ENCODE measurements around the gene D2HGDH. TPM values are rescaled to one million over a fixed set of nuclear protein-coding genes. Genes with fewer than 3 reads are reported as not detected.
"Not testable (repeated sequence)": the region's sequence is repeated elsewhere in the genome, so short reads cannot be mapped to it uniquely, and the experiment has no call there.

The D2HGDH gene
- total RNA-seq, 4 donors from 2014 or later: 15.9 to 39.6 (median 20.3) TPM

- Histone ChIP-seq H3K36me3 (no peaks in the 10 kb centered on the region), H3K27me3 (no peaks in the 10 kb centered on the region), H3K9me3 (no peaks in the 10 kb centered on the region), H3K4me1 (peaks cover 0 to 6% of the 10 kb centered on the region in 2 donors), H3K27ac (no peak overlapping the region), H3K4me3 (no peak overlapping the region)
- TF ChIP-seq CTCF (IDR thresholded peaks at IDR 0.05 in 4 of 5, conservative IDR thresholded peaks at IDR 0.05 in 1 of 5): no peak
- TF ChIP-seq POLR2A (IDR thresholded peaks at IDR 0.05): no peak
- intact Hi-C loops (cut with DNase I; ENCODE audit: low total_unique reads) (no loop called here), in situ Hi-C loops (cut with MboI; ENCODE audit: low sequenced_read_pairs in 4 of 4) (no loop called here)
- no peak for ATAC-seq
- no peak for DNase-seq
Measured at GRCh38 chr2:241815477-241816430, 81.3 kb downstream of the D2HGDH start.

DNA sequence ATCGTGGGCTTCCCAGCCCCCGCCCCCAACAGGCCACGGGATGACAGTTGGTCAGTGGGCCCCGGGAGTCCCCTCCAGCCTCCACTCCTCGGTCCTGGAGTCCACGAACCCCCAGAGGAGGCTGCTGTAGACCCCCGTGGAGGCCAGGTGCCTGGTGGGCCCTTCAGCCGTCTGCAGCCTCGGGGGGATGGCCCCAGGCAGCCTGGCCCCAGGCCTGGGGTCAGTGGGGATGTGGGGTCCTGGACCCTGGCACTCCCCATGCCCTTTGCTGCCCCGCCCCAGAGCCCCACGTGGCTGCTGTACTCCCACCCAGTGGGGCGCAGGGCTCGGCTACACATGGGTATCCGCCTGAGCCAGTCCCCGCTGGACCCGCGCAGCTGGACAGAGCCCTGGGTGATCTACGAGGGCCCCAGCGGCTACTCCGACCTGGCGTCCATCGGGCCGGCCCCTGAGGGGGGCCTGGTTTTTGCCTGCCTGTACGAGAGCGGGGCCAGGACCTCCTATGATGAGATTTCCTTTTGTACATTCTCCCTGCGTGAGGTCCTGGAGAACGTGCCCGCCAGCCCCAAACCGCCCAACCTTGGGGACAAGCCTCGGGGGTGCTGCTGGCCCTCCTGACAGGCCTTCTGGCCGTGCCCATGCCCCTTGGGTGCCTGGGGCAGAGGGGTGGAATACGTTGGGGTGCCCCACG, 82.1 kb downstream of the D2HGDH start:
- H3K4me3 ChIP-seq: no peak overlapping the region
- TF ChIP-seq POLR2A (IDR thresholded peaks at IDR 0.05): no peak
- no peak for TF ChIP-seq CTCF (IDR thresholded peaks at IDR 0.05 in 4 of 5, conservative IDR thresholded peaks at IDR 0.05 in 1 of 5)
- H3K27ac ChIP-seq: no peak overlapping the region
- ATAC-seq: no peak
- intact Hi-C loops (cut with DNase I; ENCODE audit: low total_unique reads): no loop called here
- no peaks in the 10 kb centered on the region for H3K9me3 ChIP-seq
- H3K36me3 ChIP-seq: no peaks in the 10 kb centered on the region
- in situ Hi-C loops (cut with MboI; ENCODE audit: low sequenced_read_pairs in 4 of 4): no loop called here
- no peaks in the 10 kb centered on the region for H3K27me3 ChIP-seq
- DNase-seq: peak in 1 of 2 donors; percentile 6
- H3K4me1 ChIP-seq: no peaks in the 10 kb centered on the region

DNA sequence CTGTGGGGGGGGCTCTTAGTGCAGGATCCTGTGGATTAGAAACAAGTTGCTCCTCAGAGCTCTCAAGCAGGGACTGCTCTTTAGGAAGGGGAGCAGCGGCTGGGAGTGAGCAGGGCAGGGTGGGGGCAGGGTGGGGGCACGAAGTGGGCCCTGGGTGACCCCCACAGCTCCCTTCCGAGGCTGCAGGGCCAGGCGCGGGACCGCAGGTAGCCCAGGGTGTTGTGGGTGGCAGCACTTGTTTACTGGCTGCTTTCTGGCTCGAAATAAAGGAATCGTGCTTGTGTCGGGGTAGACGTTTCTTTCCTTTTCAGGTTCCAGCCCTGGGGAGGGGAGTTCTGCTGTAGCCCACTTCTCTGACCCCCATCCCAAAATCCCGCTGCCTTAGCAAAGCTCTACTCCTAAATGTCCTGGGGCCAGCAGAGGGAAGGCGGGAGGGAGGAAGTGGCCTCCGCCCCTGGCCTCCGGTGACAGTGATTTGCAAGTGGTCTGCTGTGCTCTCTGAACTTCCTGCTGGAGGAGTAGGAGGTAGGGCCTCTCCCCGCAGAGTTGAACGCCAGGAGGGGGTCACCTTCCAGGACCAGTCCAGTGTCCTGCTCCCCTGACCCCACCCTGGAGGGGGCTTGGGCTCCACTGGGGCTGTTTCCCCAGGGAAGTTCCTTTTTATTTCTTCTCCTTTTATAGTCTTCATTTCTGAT, 82.8 kb downstream of the D2HGDH start:
- Histone ChIP-seq H3K4me1 (no peaks in the 10 kb centered on the region), H3K4me3 (no peak overlapping the region), H3K27ac (no peak overlapping the region), H3K36me3 (no peaks in the 10 kb centered on the region), H3K9me3 (no peaks in the 10 kb centered on the region), H3K27me3 (no peaks in the 10 kb centered on the region)
- intact Hi-C loops (cut with DNase I; ENCODE audit: low total_unique reads): no loop called here
- ATAC-seq (no peak), DNase-seq (peak in 1 of 2 donors; percentile 11)
- TF ChIP-seq POLR2A (IDR thresholded peaks at IDR 0.05) (no peak), CTCF (IDR thresholded peaks at IDR 0.05 in 4 of 5, conservative IDR thresholded peaks at IDR 0.05 in 1 of 5) (no peak)
- in situ Hi-C loops (cut with MboI; ENCODE audit: low sequenced_read_pairs in 4 of 4): no loop called here

- H3K36me3 ChIP-seq; H3K9me3 ChIP-seq; intact Hi-C loops (cut with DNase I; ENCODE audit: low total_unique reads); in situ Hi-C loops (cut with MboI; ENCODE audit: low sequenced_read_pairs in 4 of 4); H3K27me3 ChIP-seq; H3K4me3 ChIP-seq; H3K27ac ChIP-seq; H3K4me1 ChIP-seq; DNase-seq; ATAC-seq: not testable (repeated sequence)
Measured at GRCh38 chr2:241817821-241818215, 83.4 kb downstream of the D2HGDH start.

Other genes starting within 250 kb of the D2HGDH start
- gene STK25, start 226.0 kb upstream of the D2HGDH start, total RNA-seq: 100 to 1,000 TPM; 407 to 555 (median 524) TPM
- gene BOK, start 175.9 kb upstream of the D2HGDH start, total RNA-seq: 1 to 10 TPM in 3 of 4 donors, under 1 TPM in 1; 0.92 to 4.7 (median 2.3) TPM
- gene THAP4, start 97.5 kb upstream of the D2HGDH start, total RNA-seq: 10 to 100 TPM; 71.3 to 83.3 (median 79.9) TPM
- gene ATG4B, start 96.9 kb upstream of the D2HGDH start, total RNA-seq: 10 to 100 TPM; 32.0 to 57.5 (median 49.8) TPM
- 1 to 10 TPM; 3.9 to 8.2 (median 5.9) TPM for gene DTYMK, start 47.8 kb upstream of the D2HGDH start, total RNA-seq
- 10 to 100 TPM; 12.1 to 33.9 (median 27.5) TPM for gene ING5, start 32.6 kb upstream of the D2HGDH start, total RNA-seq
- 1 to 10 TPM in 1 of 4 donors, not detected in 3; 1.6 TPM for gene GAL3ST2, start 42.2 kb downstream of the D2HGDH start, total RNA-seq
- gene NEU4, start 74.6 kb downstream of the D2HGDH start, total RNA-seq: 100 to 1,000 TPM in 1 of 4 donors, 10 to 100 TPM in 1, 1 to 10 TPM in 2; 3.0 to 119 (median 19.4) TPM
- gene PDCD1, start 124.3 kb downstream of the D2HGDH start, total RNA-seq: under 1 TPM in 1 of 4 donors, not detected in 3; 0.13 TPM
- gene RTP5, start 135.1 kb downstream of the D2HGDH start, total RNA-seq: not detected